HepG2 (cell line): ENCODE data around the gene TANGO6. TPM values are rescaled to one million over a fixed set of nuclear protein-coding genes. Genes with fewer than 3 reads are reported as not detected.

ENCODE experiments used
- ATAC-seq: fragments of 200-7000 bp; cut with Tn5 transposase; 3 replicates; pipeline ENCODE4 v1.9.1; 2020; ENCODE audit warnings: mild to moderate bottlenecking, moderate library complexity
- BruUV-seq: library from RNA; stranded (reverse); fragments of 400-500 nt; replicated peaks from 2 replicates; lab custom pipeline; 2021; lab: Mats Ljungman, UMichigan
- CTCF ChIA-PET: fragments of 300-600 bp; formaldehyde crosslinking; extraction: SDS; loops from one replicate; lab custom pipeline; 2021; ENCODE audit warnings: low total read pairs, inconsistent platforms, low intra/inter-chr PET ratio; lab: Yijun Ruan, JAX
- POLR2A ChIA-PET: fragments of 350-600 bp; sonication (Branson Sonifier 250); formaldehyde crosslinking; loops from one replicate; lab custom pipeline; 2020; ENCODE audit warnings: antibody characterized with exemption, inconsistent platforms; lab: Yijun Ruan, JAX
- DNase-seq: peaks from one replicate; pipeline ENCODE4 v3.0.0-alpha.2; 2015; ENCODE audit warnings: low spot score
- FAIRE-seq: peaks from 3 replicates; lab custom pipeline; 2011; peaks lifted over from hg19 to GRCh38; lab: Jason Lieb, UNC
- H2AFZ ChIP-seq: one replicate; pipeline ENCODE4 v1.6.1; 2011; ENCODE audit warnings: low read length, inconsistent platforms
- H3K27ac ChIP-seq: fragments of 300-600 bp; 3 replicates; pipeline ENCODE4 v1.8.0; 2011; ENCODE audit warnings: mixed run types, mild to moderate bottlenecking, mixed read lengths, low read length, inconsistent platforms; ENCODE audit not compliant: insufficient read depth; ENCODE audit errors: extremely low read length
- H3K27me3 ChIP-seq, 2 experiments: fragments of 200-600 bp in 1 of 2; 2 replicates in 1 of 2; 3 replicates in 1 of 2; pipeline versions ENCODE4 v1.6.0 to v1.8.0; 2011; ENCODE audit warnings: low read length in 2 of 2, mild to moderate bottlenecking in 2 of 2, moderate library complexity in 2 of 2, inconsistent platforms in 1 of 2; ENCODE audit not compliant: insufficient read depth in 2 of 2, control insufficient read depth in 1 of 2
- H3K36me3 ChIP-seq, 2 experiments: fragments of 200-600 bp in 1 of 2; replicated peaks in 1 of 2; 2 replicates in 1 of 2; 3 replicates in 1 of 2; pipeline versions ENCODE4 v1.5.1 to v1.8.0; 2011; ENCODE audit warnings: low read length in 2 of 2, inconsistent platforms in 1 of 2; ENCODE audit not compliant: insufficient read depth in 2 of 2, control insufficient read depth in 1 of 2
- H3K4me1 ChIP-seq: 2 replicates; pipeline ENCODE4 v1.5.1; 2012; ENCODE audit warnings: low read length, inconsistent platforms; ENCODE audit not compliant: insufficient read depth
- H3K4me2 ChIP-seq: 2 replicates; pipeline ENCODE4 v1.6.0; 2011; ENCODE audit warnings: low read depth, low read length, inconsistent platforms
- H3K4me3 ChIP-seq, 3 experiments: fragments of 200-600 bp in 1 of 3; sonication (generic), shearing (Covaris generic) in 1 of 3; replicated peaks in 1 of 3; 2 replicates each; pipeline ENCODE4 v1.5.1; 2011 to 2016; ENCODE audit warnings: low read length in 3 of 3, inconsistent platforms in 2 of 3, low read depth in 2 of 3, mild to moderate bottlenecking in 2 of 3, control low read depth in 1 of 3, mixed read lengths in 1 of 3; ENCODE audit not compliant: insufficient read depth in 1 of 3
- H3K79me2 ChIP-seq: one replicate; pipeline ENCODE4 v1.6.1; 2011; ENCODE audit warnings: low read length, inconsistent platforms; ENCODE audit not compliant: insufficient read depth
- H3K9ac ChIP-seq: 2 replicates; pipeline ENCODE4 v1.6.0; 2011; ENCODE audit warnings: mild to moderate bottlenecking, low read depth, low read length, inconsistent platforms; ENCODE audit not compliant: insufficient read depth
- H3K9me3 ChIP-seq: 2 replicates; pipeline ENCODE4 v1.5.1; 2012; ENCODE audit warnings: mild to moderate bottlenecking, low read length
- H4K20me1 ChIP-seq: 2 replicates; pipeline ENCODE4 v1.6.0; 2011; ENCODE audit warnings: inconsistent platforms, mild to moderate bottlenecking, low read length, moderate library complexity; ENCODE audit not compliant: insufficient read depth
- ATF2 ChIP-seq: sonication (generic); formaldehyde crosslinking; IDR thresholded peaks from 2 replicates; pipeline ENCODE4 v1.4.0; 2020; ENCODE audit warnings: missing genetic modification reagents
- MATR3 ChIP-seq: sonication (generic); formaldehyde crosslinking; IDR thresholded peaks from 2 replicates; pipeline ENCODE4 v1.4.0; 2020; ENCODE audit warnings: missing genetic modification reagents
- NR2F1 ChIP-seq, 2 experiments: fragments of 450-650 bp in 1 of 2; formaldehyde crosslinking in 1 of 2; IDR thresholded peaks; 2 replicates each; pipeline versions ENCODE4 v1.5.0 to v1.6.1; 2016 to 2020; ENCODE audit warnings: mild to moderate bottlenecking in 1 of 2, missing compliant biosample characterization in 1 of 2, missing genetic modification reagents in 1 of 2, moderate library complexity in 1 of 2
- PCBP1 ChIP-seq: fragments of 200-400 bp; formaldehyde crosslinking; IDR thresholded peaks from 2 replicates; pipeline ENCODE4 v1.6.1; 2017; ENCODE audit warnings: mild to moderate bottlenecking, low read depth, low read length, borderline replicate concordance
- PITX1 ChIP-seq: sonication (generic); formaldehyde crosslinking; IDR thresholded peaks from 2 replicates; pipeline ENCODE4 v1.5.1; 2020; ENCODE audit warnings: mild to moderate bottlenecking, missing genetic modification reagents
- STAT6 ChIP-seq: sonication (generic); formaldehyde crosslinking; IDR thresholded peaks from 2 replicates; pipeline ENCODE4 v1.4.0; 2020; ENCODE audit warnings: missing genetic modification reagents, mild to moderate bottlenecking, borderline replicate concordance
- ZNF280D ChIP-seq: sonication (generic); formaldehyde crosslinking; IDR thresholded peaks from 2 replicates; pipeline ENCODE4 v1.5.1; 2020; ENCODE audit warnings: mild to moderate bottlenecking, missing genetic modification reagents
- ZNF501 ChIP-seq: sonication (generic); formaldehyde crosslinking; IDR thresholded peaks from 2 replicates; pipeline ENCODE4 v1.5.1; 2020; ENCODE audit warnings: mild to moderate bottlenecking, moderate library complexity, missing genetic modification reagents
- ZSCAN29 ChIP-seq: sonication (generic); formaldehyde crosslinking; conservative IDR thresholded peaks from 2 replicates; pipeline ENCODE4 v1.4.0; 2020; ENCODE audit warnings: mild to moderate bottlenecking, missing genetic modification reagents
- WGBS: methylation state at CpG from one replicate; pipeline ENCODE4 v1.1.6; 2017; ENCODE audit warnings: low lambda C conversion rate; 5-methylcytosine and 5-hydroxymethylcytosine counted together
- in situ Hi-C: cut with HindIII; loops from 2 replicates; pipeline ENCODE4 v1.10.0; 2017; ENCODE audit warnings: low pct_unique_long_range_greater_than_20kb; ENCODE audit not compliant: extremely low pct_ligation_motif_present
- intact Hi-C: fragments of 100-400 bp; cut with micrococcal nuclease; formaldehyde crosslinking; loops from one replicate; pipeline ENCODE4 v1.10.0; 2022; ENCODE audit not compliant: unreplicated experiment
- polyA plus RNA-seq, 8 experiments: library from polyadenylated mRNA; depleted of rRNA in 3 of 8; stranded (reverse) in 7 of 8; unstranded in 1 of 8; fragments of >200 nt; fragmentation: Illumina TruSeq in 4 of 8; extraction: Trizol in 4 of 8; gene quantifications; 2 replicates each; pipeline versions ENCODE4 v1.2.1 to v1.2.3, GENCODE V29; 2011 to 2016; ENCODE audit warnings: low read depth in 4 of 8, missing spikeins in 1 of 8, mixed read lengths in 1 of 8; ENCODE audit not compliant: insufficient read depth in 1 of 8
- total RNA-seq, 5 experiments: library from RNA; depleted of rRNA; stranded (reverse); fragments of >200 nt; fragmentation: Illumina TruSeq; extraction: Trizol; gene quantifications; 2 replicates each; pipeline ENCODE4 v1.2.3, GENCODE V29; 2016; ENCODE audit warnings: low read depth in 1 of 5

The TANGO6 gene
- total and polyA plus RNA-seq, 2 of the 13 experiments (the other 11 are each of a cell fraction or from before 2014, with no cell fraction given): 7.2 to 13.3 TPM

- Histone ChIP-seq H3K4me2 (no peak overlapping the region), H3K4me1 (peaks cover 5% of the 10 kb centered on the region; the same call in 1 of the 2 replicates), H3K79me2 (no peaks in the 10 kb centered on the region), H4K20me1 (no peaks in the 10 kb centered on the region), H3K36me3 (no peaks in the 10 kb centered on the region), H3K9me3 (no peaks in the 10 kb centered on the region), H2AFZ (no peak overlapping the region), H3K9ac (no peak overlapping the region), H3K27me3 (no peaks in the 10 kb centered on the region), H3K27ac (no peak overlapping the region), H3K4me3 (no peak overlapping the region)
- ChIA-PET POLR2A (no interaction called here), CTCF (no interaction called here)
- intact Hi-C loops (no loop called here), in situ Hi-C loops (no loop called here)
- ATAC-seq (0 out of 3 replicates have a peak, but pooled peaks have one; percentile 30), FAIRE-seq (no peak), DNase-seq (no peak)
- WGBS: 94% methylated on average over 6 of the region's 6 CpGs
- BruUV-seq: no TSS peak
- TF ChIP-seq MATR3 (CRISPR knock-in tag): no peak
- TF ChIP-seq PITX1 (CRISPR knock-in tag): no peak
- TF ChIP-seq ATF2 (CRISPR knock-in tag): no peak
- TF ChIP-seq PCBP1: no peak
- TF ChIP-seq ZNF501: no peak
- TF ChIP-seq ZSCAN29 (CRISPR knock-in tag): no peak
- no peak for TF ChIP-seq ZNF280D
- TF ChIP-seq NR2F1 (CRISPR knock-in tag; IDR thresholded peaks at IDR 0.05): no peak
- no peak for TF ChIP-seq STAT6 (CRISPR knock-in tag)
Observed at GRCh38 chr16:69064764-69065313, 221.5 kb downstream of the TANGO6 start.
